Measurements from ENCODE around the gene MYH14.

DNA sequence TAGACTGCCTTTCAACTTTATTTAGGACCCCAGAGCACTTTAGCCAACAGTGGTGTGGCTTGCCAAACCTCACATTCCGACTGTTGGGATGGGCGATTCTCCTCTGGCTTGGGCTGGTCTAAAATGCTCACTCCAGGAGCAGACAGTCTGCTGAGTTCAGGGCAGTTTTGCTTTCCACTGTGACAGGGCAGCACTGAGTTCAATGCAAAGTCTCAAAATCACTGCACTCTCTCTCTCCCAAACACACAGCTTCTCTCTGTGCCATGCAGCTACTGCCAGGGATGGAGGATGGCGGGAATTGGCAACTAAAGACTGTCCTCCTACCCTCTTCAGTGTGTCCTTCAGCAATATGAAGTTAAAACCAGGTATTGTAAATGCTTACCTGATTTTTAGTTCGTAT lies 148.8 kb downstream of the MYH14 start:
- TF ChIP-seq POLR2A (IDR thresholded peaks at IDR 0.05; ENCODE audit: low read length) = no peak
- no peak for TF ChIP-seq GATA1 (IDR thresholded peaks at IDR 0.05; ENCODE audit: low read depth, low read length)
